Breast epithelium (tissue), 3 donors: Measurements from ENCODE around the gene AKIRIN2.

Experiments
- POLR2A ChIP-seq: fragments of 450-650 bp; IDR thresholded peaks from one replicate; pipeline ENCODE4 v1.6.1; 2016; ENCODE audit warnings: antibody characterized with exemption, mild to moderate bottlenecking, moderate library complexity
- POLR2AphosphoS5 ChIP-seq, 3 donors: sonication (generic); formaldehyde crosslinking; IDR thresholded peaks; one replicate each; pipeline ENCODE4 v1.6.1; 2017; ENCODE audit warnings: antibody characterized with exemption in 3 of 3
- TF ChIP-seq, protein P1 (sequence below), 3 donors: fragments of 450-650 bp; IDR thresholded peaks; one replicate each; pipeline ENCODE4 v1.5.1; 2016 to 2017; ENCODE audit warnings: antibody characterized with exemption in 3 of 3, mild to moderate bottlenecking in 3 of 3, moderate library complexity in 3 of 3

DNA sequence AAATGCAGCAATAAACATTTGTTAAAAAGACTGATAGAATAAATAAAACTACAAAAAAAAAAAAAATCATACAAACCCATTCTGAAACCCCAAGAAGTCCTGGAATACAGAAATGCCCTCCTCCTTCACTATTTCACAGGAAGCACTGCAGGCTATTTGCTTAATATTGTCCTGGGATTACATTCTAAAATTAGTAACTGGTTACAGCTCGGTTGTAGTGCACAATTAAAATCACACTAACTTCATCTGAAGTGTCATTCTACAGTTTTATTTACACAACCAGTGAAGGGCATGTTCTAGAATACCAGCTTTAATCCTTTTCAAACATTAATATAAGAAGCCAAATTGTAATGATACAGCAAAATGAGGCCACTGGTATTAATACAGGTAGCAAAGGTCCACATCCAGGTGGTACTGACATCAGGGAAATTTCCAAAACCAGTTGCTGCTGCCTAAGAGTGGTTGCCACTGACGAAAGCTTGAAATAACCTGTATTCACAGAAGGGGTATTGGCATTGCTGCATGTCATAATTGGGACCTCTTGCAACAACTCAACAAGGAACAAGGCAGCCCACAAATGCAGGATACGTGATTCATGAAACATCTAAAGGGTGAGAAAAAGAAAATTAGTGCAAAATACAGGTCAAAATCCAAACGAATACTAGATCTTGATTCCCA lies 26.9 kb downstream of the AKIRIN2 start:
- TF ChIP-seq, protein P1, sequence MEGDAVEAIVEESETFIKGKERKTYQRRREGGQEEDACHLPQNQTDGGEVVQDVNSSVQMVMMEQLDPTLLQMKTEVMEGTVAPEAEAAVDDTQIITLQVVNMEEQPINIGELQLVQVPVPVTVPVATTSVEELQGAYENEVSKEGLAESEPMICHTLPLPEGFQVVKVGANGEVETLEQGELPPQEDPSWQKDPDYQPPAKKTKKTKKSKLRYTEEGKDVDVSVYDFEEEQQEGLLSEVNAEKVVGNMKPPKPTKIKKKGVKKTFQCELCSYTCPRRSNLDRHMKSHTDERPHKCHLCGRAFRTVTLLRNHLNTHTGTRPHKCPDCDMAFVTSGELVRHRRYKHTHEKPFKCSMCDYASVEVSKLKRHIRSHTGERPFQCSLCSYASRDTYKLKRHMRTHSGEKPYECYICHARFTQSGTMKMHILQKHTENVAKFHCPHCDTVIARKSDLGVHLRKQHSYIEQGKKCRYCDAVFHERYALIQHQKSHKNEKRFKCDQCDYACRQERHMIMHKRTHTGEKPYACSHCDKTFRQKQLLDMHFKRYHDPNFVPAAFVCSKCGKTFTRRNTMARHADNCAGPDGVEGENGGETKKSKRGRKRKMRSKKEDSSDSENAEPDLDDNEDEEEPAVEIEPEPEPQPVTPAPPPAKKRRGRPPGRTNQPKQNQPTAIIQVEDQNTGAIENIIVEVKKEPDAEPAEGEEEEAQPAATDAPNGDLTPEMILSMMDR (IDR thresholded peaks at IDR 0.05) = no peak
- TF ChIP-seq POLR2A (no peak), POLR2AphosphoS5 (IDR thresholded peaks at IDR 0.05) (no peak)
